HL-60/S4 treated with phorbol 12-myristate 13-acetate at 8.2 ng/mL for 4 days and 3 days (cell line): ENCODE results near the gene KLF15.

Experiments
- in situ Hi-C: fragments of 300-500 bp; cut with MboI; formaldehyde crosslinking; loops from 2 replicates; pipeline ENCODE4 v1.15.0; 2022; ENCODE audit warnings: low sequenced_read_pairs

Gene KLF15

GRCh38 chr3:126357295-126358037 lies at the start of gene KLF15:
KLF15 (minus strand) TSS chr3:126357408; CDS start chr3:126352922, 4,486 bp downstream.
- in situ Hi-C loops = no loop called here

GRCh38 chr3:126406389-126407296 lies 49.4 kb upstream of the KLF15 start:
- in situ Hi-C loops = no loop called here

GRCh38 chr3:126402666-126403302 lies 45.6 kb upstream of the KLF15 start:
- in situ Hi-C loops = no loop called here

DNA sequence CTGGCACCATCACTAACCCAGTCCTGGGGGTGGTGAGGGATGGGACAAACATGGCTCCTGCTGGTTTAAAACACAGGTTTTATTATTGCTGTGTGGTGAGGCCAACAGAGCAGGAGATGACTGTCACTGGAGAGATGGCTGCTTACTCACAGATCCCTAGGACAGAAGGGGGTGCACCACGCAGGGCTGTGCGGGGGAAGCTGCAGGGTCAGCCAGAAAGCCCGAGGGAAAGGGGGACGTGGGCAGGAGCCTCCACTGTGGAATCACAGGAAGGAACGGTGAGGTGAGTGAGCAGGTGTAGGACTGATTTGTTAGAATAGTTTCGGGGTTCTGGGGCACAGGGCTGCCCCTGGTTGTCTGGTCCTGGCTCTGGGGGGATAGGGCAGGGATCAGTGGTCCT lies 45.0 kb upstream of the KLF15 start:
- in situ Hi-C loops = no loop called here

- in situ Hi-C loops = no loop called here
Measured at GRCh38 chr3:126401611-126402160, 44.5 kb upstream of the KLF15 start.

- in situ Hi-C loops = no loop called here
Measured at GRCh38 chr3:126399756-126400155, 42.5 kb upstream of the KLF15 start.

- in situ Hi-C loops = no loop called here
Measured at GRCh38 chr3:126399351-126399735, 42.1 kb upstream of the KLF15 start.

- in situ Hi-C loops = no loop called here
Measured at GRCh38 chr3:126398423-126399350, 41.5 kb upstream of the KLF15 start.

GRCh38 chr3:126397610-126398422 lies 40.6 kb upstream of the KLF15 start:
- in situ Hi-C loops = no loop called here

GRCh38 chr3:126396536-126396935 lies 39.3 kb upstream of the KLF15 start:
- in situ Hi-C loops = no loop called here

DNA sequence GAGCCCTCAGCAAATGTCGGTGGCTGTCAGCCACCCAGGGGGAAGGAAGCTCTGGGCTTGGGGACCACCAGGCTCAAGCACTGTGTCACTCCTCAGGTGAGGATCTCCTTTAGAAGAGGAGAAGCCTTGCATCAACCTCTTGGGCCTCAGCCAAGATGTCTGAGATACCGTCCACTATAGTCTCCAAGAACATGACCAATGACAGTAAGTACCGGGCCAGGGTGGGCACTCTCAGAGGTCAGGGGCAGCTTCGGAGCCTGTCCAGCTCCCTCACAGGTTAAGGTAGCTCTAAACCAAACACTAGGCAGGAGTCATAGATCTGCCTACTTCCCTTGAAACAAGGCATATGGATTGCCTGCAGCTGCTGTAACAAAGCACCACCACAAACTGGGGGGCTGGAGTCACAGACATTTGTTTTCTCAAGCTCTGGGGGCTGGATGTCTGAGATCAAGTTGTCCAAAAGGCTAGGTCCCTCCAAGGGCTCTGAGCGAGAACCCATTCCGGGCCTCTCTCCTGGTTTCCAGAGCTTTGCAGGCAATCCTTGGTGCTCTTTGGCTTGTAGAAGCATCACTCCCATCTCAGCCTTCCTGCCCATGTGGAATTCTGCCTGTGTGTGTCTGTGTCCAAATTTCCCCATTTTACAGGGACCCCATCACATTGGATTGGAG lies 38.8 kb upstream of the KLF15 start:
- in situ Hi-C loops = no loop called here

- in situ Hi-C loops = no loop called here
Measured at GRCh38 chr3:126394977-126395321, 37.7 kb upstream of the KLF15 start.

- in situ Hi-C loops = no loop called here
Measured at GRCh38 chr3:126394179-126394976, 37.2 kb upstream of the KLF15 start, which contains the start of gene CFAP100. CFAP100 (plus strand) TSS chr3:126394909; CDS start chr3:126396001, 1,092 bp downstream.

GRCh38 chr3:126393563-126393962 lies 36.4 kb upstream of the KLF15 start:
- in situ Hi-C loops = no loop called here

DNA sequence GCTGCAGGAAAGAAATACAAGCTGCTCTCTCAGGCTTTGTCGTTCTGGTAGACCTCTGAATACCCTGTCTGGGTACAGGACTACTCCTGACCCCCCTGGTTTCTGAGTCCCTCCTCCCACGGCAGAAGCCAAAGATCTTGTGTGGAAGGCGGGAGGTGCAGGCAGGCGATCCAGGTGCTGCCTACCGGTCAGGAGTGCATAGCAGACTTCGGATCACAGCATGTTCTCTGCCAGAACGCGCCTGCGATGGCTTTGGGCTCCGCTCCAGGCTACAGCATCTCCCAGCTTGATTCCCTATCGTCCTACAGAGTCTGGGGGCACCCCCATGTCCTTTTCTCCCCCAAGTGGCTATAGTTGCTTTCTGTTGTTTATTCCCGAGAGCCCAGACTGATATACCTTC lies 35.0 kb upstream of the KLF15 start:
- in situ Hi-C loops = no loop called here

DNA sequence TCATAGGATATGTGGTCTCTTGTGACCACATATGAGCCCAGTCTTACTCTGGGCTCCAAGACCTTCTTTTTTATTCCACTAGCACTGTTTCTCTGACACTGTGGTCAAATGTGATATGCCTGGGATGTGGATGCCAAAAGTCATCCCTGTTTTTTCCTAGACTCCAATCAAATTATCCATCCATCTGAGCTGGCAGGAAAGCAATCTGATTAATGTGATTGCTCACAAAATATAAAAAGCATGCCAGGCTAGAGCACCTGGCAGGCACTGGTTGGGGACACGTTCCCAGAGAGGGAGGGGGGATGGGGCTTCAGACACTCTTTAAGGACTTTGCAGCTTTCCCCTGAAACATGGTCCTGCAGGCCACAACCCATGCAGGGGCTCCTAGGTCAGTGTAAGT lies 34.4 kb upstream of the KLF15 start:
- in situ Hi-C loops = no loop called here

- in situ Hi-C loops = no loop called here
Measured at GRCh38 chr3:126390751-126391150, 33.5 kb upstream of the KLF15 start.

DNA sequence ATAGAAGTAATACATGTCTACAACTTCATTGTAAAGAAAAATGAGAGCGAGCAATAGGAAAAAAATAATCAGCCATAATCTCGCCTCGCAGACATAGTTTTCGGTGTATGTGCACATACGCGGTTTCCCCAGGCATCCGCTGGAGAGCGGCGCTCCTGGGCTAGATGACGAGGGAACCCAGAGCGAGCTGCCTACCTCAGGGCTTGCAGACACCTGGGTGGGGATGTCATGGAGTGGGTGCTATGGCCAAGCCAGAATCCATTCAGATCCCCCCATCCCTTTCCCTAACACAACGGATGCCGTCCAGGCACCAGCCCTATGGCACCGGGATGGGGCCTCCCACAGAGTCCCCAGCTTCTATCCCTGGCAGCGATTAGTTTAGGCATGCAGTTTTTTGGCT lies 33.0 kb upstream of the KLF15 start:
- in situ Hi-C loops = no loop called here
